ENCODE data around the gene NPDC1.

The NPDC1 gene

GRCh38 chr9:136994180-136994887 lies 51.6 kb downstream of the NPDC1 start:
- no peak for DNase-seq (ENCODE audit: low read depth in 2 of 2)

- DNase-seq (ENCODE audit: low read depth in 2 of 2) = no peak
Measured at GRCh38 chr9:136992819-136993369, 53.1 kb downstream of the NPDC1 start.

GRCh38 chr9:136991993-136992818 lies 53.8 kb downstream of the NPDC1 start, which contains the start of gene PAXX:
Gene PAXX, plus strand, starts transcription at chr9:136992422. Its CDS starts 22 bp downstream, at chr9:136992444.
- DNase-seq (ENCODE audit: low read depth in 2 of 2) = peak; percentile 93 to 97

- no peak for DNase-seq (ENCODE audit: low read depth in 2 of 2)
Measured at GRCh38 chr9:136990242-136990911, 55.6 kb downstream of the NPDC1 start.
